B cell (primary cell): ENCODE measurements around the gene ZDHHC1. TPM values are rescaled to one million over a fixed set of nuclear protein-coding genes. Genes with fewer than 3 reads are reported as not detected.

Experiments
- ATAC-seq: fragments of 200-7000 bp; cut with Tn5 transposase; one replicate; pipeline ENCODE4 v1.10.0; 2021; ENCODE audit warnings: low read depth, mild to moderate bottlenecking, moderate number of reproducible peaks, moderate library complexity
- CTCF ChIA-PET: fragments of 350-600 bp; sonication (Branson Sonifier 250); formaldehyde crosslinking; loops from one replicate; lab custom pipeline; 2021; ENCODE audit warnings: antibody characterized with exemption, inconsistent platforms; lab: Charles Lee
- POLR2A ChIA-PET: fragments of 350-600 bp; sonication (Branson Sonifier 250); formaldehyde crosslinking; loops from one replicate; lab custom pipeline; 2021; ENCODE audit warnings: antibody characterized with exemption; lab: Charles Lee
- DNase-seq: peaks from one replicate; pipeline ENCODE4 v3.0.0; 2013
- H2AFZ ChIP-seq: 2 replicates; pipeline ENCODE4 v1.6.1; 2012; ENCODE audit warnings: mild to moderate bottlenecking, low read depth, low read length; ENCODE audit not compliant: insufficient read depth, poor library complexity, severe bottlenecking
- H3K27ac ChIP-seq, 2 donors: 1 replicate in 1 of 2; 2 replicates in 1 of 2; pipeline ENCODE4 v1.5.1; 2012 to 2013; ENCODE audit warnings: low read length in 2 of 2, mild to moderate bottlenecking in 2 of 2, moderate library complexity in 1 of 2
- H3K27me3 ChIP-seq, 4 experiments: fragments of 200-600 bp in 1 of 4; sonication (generic) in 1 of 4; replicated peaks in 1 of 4; 1 replicate in 2 of 4; 2 replicates in 2 of 4; pipeline versions ENCODE4 v1.6.1 to v1.7.0; 2013 to 2016; ENCODE audit warnings: low read length in 3 of 4, mild to moderate bottlenecking in 2 of 4, mixed read lengths in 1 of 4, moderate library complexity in 1 of 4; ENCODE audit not compliant: insufficient read depth in 4 of 4, control insufficient read depth in 3 of 4; ENCODE audit errors: control extremely low read depth in 1 of 4
- H3K36me3 ChIP-seq, 2 experiments: replicated peaks in 1 of 2; 1 replicate in 1 of 2; 2 replicates in 1 of 2; pipeline versions ENCODE4 v1.6.1 to v1.7.1; 2013; ENCODE audit warnings: low read length in 1 of 2; ENCODE audit not compliant: insufficient read depth in 2 of 2, control insufficient read depth in 1 of 2; ENCODE audit errors: control extremely low read depth in 1 of 2, extremely low read depth in 1 of 2
- H3K4me1 ChIP-seq, 2 donors: fragments of 200-600 bp in 1 of 2; sonication (generic) in 1 of 2; 1 replicate in 1 of 2; 2 replicates in 1 of 2; pipeline versions ENCODE4 v1.5.1 to v1.6.1; 2013 to 2017; ENCODE audit warnings: low read length in 2 of 2; ENCODE audit not compliant: control insufficient read depth in 2 of 2, insufficient read depth in 2 of 2
- H3K4me2 ChIP-seq: replicated peaks from 2 replicates; pipeline ENCODE3; 2012; ENCODE audit warnings: mild to moderate bottlenecking, low read depth, low read length; ENCODE audit not compliant: poor library complexity, severe bottlenecking
- H3K4me3 ChIP-seq, 5 experiments: fragments of 200-600 bp in 1 of 5; sonication (generic) in 1 of 5; 1 replicate in 3 of 5; 2 replicates in 2 of 5; pipeline versions ENCODE4 v1.5.1 to v1.7.0; 2011 to 2016; ENCODE audit warnings: low read length in 4 of 5, mild to moderate bottlenecking in 4 of 5, low read depth in 2 of 5, control low read depth in 1 of 5, moderate library complexity in 1 of 5; ENCODE audit not compliant: insufficient read depth in 1 of 5; ENCODE audit errors: control extremely low read depth in 1 of 5, extremely low read depth in 1 of 5
- H3K79me2 ChIP-seq: fragments of 200-600 bp; sonication (generic); one replicate; pipeline ENCODE4 v1.6.0; 2016; ENCODE audit warnings: low read length; ENCODE audit not compliant: control insufficient read depth, insufficient read depth
- H3K9ac ChIP-seq: fragments of 200-600 bp; sonication (generic); 2 replicates; pipeline ENCODE4 v1.6.1; 2017; ENCODE audit warnings: mild to moderate bottlenecking, low read length, moderate library complexity
- H3K9me3 ChIP-seq, 3 donors: one replicate each; pipeline versions ENCODE4 v1.6.1 to v1.7.1; 2013; ENCODE audit warnings: low read length in 2 of 3; ENCODE audit not compliant: control insufficient read depth in 2 of 3, insufficient read depth in 1 of 3; ENCODE audit errors: control extremely low read depth in 1 of 3
- H4K20me1 ChIP-seq: 2 replicates; pipeline ENCODE4 v1.6.0; 2012; ENCODE audit warnings: mild to moderate bottlenecking, low read length; ENCODE audit not compliant: insufficient read depth, control insufficient read depth, poor library complexity, severe bottlenecking
- H3K27ac Mint-ChIP-seq: one replicate; pipeline ENCODE4 v1.8.0; 2021; ENCODE audit warnings: mixed read lengths
- H3K27me3 Mint-ChIP-seq: one replicate; pipeline ENCODE4 v1.8.0; 2021; ENCODE audit warnings: mixed read lengths
- H3K4me1 Mint-ChIP-seq: one replicate; pipeline ENCODE4 v1.8.0; 2021; ENCODE audit warnings: mixed read lengths
- H3K4me3 Mint-ChIP-seq: one replicate; pipeline ENCODE4 v1.8.0; 2021; ENCODE audit warnings: mixed read lengths
- H3K9me3 Mint-ChIP-seq: one replicate; pipeline ENCODE4 v1.8.0; 2022; ENCODE audit warnings: mixed read lengths; ENCODE audit not compliant: insufficient read depth
- CTCF ChIP-seq: fragments of 200-600 bp; IDR thresholded peaks from one replicate; pipeline ENCODE4 v1.8.0; 2022; ENCODE audit warnings: antibody characterized with exemption, mild to moderate bottlenecking
- EZH2 ChIP-seq: IDR thresholded peaks from 2 replicates; pipeline ENCODE4 v1.6.1; 2012; ENCODE audit warnings: borderline replicate concordance, low read depth, mild to moderate bottlenecking, moderate library complexity, low read length; ENCODE audit not compliant: insufficient read depth, poor library complexity, severe bottlenecking
- WGBS: methylation state at CpG from one replicate; pipeline ENCODE4 v1.1.5; 2013; ENCODE audit warnings: missing lambda C conversion rate; ENCODE audit not compliant: insufficient coverage; 5-methylcytosine and 5-hydroxymethylcytosine counted together
- intact Hi-C: fragments of 100-400 bp; cut with micrococcal nuclease; formaldehyde crosslinking; loops from one replicate; pipeline ENCODE4 v1.10.0; 2022
- polyA plus RNA-seq: library from polyadenylated mRNA; depleted of rRNA; stranded (reverse); fragments of >200 nt; gene quantifications from 2 replicates; pipeline ENCODE4 v1.2.3, GENCODE V29; 2012
- total RNA-seq, 2 donors: library from RNA; stranded (reverse); fragments of 120-200 nt in 1 of 2; gene quantifications; 1 replicate in 1 of 2; 2 replicates in 1 of 2; pipeline versions ENCODE4 v1.2.3 to v1.2.4, GENCODE V29; 2013 to 2022

Gene ZDHHC1
- total and polyA plus RNA-seq, 2 donors (not counting 1 experiment from before 2014, with no cell fraction given), result 0.58 to 2.8 TPM

GRCh38 chr16:67397036-67397801, 19.1 kb downstream of the ZDHHC1 start:
- TF ChIP-seq CTCF, result no peak
- TF ChIP-seq EZH2, result no peak
- Histone ChIP-seq H3K9ac (no peak overlapping the region), H3K36me3 (no peaks in the 10 kb centered on the region), H3K27me3 (peaks cover 0 to 54% (median 29%) of the 10 kb centered on the region in 4 experiments), H3K4me1 (peaks cover 28 to 30% of the 10 kb centered on the region in 2 donors), H3K4me2 (no peak overlapping the region), H3K79me2 (no peaks in the 10 kb centered on the region), H4K20me1 (no peaks in the 10 kb centered on the region), H2AFZ (no peak overlapping the region), H3K9me3 (peaks cover 0 to 18% (median 0%) of the 10 kb centered on the region in 3 donors), H3K4me3 (no peak overlapping the region), H3K27ac (no peak overlapping the region)
- POLR2A ChIA-PET, result interaction anchor here (0.6 kb wide), 1 partner anchor 37 kb away, joined by 5 read pairs; no protein-coding TSS in a partner anchor
- Mint-ChIP-seq H3K4me3 (no peak overlapping the region), H3K27me3 (peaks cover 26% of the 10 kb centered on the region), H3K9me3 (no peaks in the 10 kb centered on the region), H3K4me1 (peaks cover 14% of the 10 kb centered on the region), H3K27ac (no peak overlapping the region)
- ATAC-seq (no peak), DNase-seq (no peak)
- 90% methylated on average over 14 of the region's 15 CpGs for WGBS
- intact Hi-C loops, result loop anchor here (10.0 kb wide), 1 partner anchor 52 kb away; no protein-coding TSS in a partner anchor
- CTCF ChIA-PET, result interaction anchor here (1.0 kb wide), 1 partner anchor 136 kb away, joined by 3 read pairs; no protein-coding TSS in a partner anchor
